Choroid plexus epithelial cell (primary cell): Measurements from ENCODE around the gene CD151.

ENCODE experiments used
- DNase-seq: peaks from one replicate; pipeline ENCODE4 v3.0.0-alpha.2; 2010; ENCODE audit warnings: low read depth
- H3K4me3 ChIP-seq: 2 replicates; pipeline ENCODE4 v1.5.1; 2011; ENCODE audit warnings: low read depth, mild to moderate bottlenecking, control low read depth, low read length, moderate library complexity
- TF ChIP-seq, protein P1 (sequence below): conservative IDR thresholded peaks from 2 replicates; pipeline ENCODE4 v1.5.1; 2011; ENCODE audit warnings: low read depth, mild to moderate bottlenecking, control low read depth, inconsistent platforms, low read length, moderate library complexity

CD151 gene

DNA sequence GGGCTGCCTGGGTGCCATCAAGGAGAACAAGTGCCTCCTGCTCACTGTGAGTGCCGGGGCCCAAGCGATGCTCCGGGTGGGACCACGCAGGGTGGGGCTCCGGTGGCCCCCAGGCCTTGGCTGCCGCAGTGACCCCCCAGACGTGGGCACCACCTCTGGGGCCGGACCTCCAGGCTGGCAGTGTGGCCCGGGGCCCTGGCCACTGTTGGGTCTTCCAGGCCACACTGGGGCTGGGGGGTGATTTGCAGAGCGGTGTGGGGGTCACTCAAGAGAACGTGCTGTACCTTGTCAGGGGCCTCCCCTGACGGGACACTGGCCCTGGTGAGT is 29.9 kb downstream of the CD151 start:
- no peak for DNase-seq

DNA sequence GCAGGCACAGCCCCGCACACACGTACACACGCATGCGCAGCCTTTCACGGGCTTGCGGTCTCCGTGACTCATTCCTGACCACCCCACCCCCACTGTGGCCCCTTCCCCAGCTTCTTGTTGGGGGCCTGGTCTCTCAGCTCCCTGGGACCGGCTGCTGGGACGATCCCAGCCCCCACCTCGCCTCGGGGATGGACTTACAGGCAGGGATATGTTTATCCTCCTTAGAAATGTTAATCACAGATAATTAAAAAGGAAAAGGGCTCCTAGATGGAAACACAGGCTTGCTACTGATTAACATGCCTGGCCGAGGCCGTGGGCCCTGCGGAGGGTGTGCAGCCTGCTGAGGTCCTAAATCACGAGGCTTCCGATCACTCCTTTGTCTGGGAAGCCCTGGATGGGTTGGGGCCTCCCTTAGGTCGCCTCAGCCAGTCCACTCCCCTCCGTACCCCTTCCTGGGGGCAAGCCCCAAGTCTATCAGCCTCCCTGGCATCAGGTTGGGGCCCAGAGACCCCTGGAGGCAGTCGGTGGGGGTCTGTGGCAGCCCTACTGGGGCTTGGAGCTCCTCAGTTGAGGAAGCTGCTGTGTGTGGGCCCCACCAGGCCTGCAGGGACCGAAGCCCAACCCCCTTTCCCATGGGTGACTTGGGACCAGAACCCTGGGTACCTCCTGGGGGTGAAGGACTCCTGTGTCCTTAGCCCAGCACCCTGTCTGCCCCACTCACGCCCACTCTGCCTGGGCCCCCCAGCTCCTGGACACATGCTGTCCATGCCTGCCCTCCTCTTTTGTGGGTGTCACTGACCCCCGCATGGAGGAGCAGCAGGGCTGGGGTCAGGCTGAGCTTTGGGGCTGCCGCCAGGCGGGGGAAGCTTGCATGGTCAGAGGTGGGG is 30.5 kb downstream of the CD151 start:
- no peak for DNase-seq
- TF ChIP-seq, protein P1, sequence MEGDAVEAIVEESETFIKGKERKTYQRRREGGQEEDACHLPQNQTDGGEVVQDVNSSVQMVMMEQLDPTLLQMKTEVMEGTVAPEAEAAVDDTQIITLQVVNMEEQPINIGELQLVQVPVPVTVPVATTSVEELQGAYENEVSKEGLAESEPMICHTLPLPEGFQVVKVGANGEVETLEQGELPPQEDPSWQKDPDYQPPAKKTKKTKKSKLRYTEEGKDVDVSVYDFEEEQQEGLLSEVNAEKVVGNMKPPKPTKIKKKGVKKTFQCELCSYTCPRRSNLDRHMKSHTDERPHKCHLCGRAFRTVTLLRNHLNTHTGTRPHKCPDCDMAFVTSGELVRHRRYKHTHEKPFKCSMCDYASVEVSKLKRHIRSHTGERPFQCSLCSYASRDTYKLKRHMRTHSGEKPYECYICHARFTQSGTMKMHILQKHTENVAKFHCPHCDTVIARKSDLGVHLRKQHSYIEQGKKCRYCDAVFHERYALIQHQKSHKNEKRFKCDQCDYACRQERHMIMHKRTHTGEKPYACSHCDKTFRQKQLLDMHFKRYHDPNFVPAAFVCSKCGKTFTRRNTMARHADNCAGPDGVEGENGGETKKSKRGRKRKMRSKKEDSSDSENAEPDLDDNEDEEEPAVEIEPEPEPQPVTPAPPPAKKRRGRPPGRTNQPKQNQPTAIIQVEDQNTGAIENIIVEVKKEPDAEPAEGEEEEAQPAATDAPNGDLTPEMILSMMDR: no peak
- H3K4me3 ChIP-seq: no peak overlapping the region

More for the DNA sequence above, 29.9 kb downstream of the CD151 start:
- TF ChIP-seq, protein P1: no peak
- no peak overlapping the region for H3K4me3 ChIP-seq

DNA sequence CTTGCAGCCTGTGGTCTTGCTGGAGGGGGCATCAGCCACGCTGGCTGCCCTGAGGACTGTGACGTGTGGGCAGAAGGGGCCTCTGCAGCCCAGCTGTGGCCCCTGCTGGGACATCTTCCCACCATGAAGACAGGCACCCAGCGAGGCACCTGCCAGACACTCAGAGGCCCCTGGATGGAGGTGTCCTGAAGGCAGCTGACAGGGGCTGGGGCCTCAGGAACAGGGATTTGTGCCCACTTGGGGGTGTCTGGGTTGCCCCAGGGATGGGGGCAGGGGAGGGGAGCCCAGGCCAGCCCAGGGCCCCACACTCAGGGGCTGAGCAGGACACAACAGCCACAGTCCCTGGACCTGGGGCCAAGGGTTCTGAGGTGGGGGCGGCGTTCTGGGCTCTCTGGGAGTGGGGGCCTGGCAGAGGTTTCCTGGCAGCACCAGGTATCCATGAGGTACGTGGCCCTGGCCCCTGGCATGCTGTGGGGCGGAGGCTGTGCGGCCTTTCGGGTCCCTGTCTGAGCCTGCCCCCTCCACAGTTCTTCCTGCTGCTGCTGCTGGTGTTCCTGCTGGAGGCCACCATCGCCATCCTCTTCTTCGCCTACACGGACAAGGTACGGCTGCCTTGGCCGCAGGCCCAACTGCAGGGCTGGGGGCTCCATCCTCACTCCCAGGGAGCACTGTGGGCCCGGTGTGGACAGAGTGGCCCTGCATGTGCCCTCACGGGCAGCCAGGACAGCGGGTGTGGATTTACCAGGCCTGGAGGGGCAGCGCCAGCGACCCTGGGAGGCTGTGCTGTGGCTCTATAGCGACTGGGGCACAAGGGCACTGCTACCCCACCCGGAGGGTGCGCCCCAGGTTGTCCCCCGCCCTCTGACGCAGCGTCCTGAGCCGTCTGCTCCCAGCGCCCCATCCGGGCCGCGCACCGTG is 31.4 kb downstream of the CD151 start:
- DNase-seq: no peak
- no peak overlapping the region for H3K4me3 ChIP-seq
- TF ChIP-seq, protein P1: no peak

DNA sequence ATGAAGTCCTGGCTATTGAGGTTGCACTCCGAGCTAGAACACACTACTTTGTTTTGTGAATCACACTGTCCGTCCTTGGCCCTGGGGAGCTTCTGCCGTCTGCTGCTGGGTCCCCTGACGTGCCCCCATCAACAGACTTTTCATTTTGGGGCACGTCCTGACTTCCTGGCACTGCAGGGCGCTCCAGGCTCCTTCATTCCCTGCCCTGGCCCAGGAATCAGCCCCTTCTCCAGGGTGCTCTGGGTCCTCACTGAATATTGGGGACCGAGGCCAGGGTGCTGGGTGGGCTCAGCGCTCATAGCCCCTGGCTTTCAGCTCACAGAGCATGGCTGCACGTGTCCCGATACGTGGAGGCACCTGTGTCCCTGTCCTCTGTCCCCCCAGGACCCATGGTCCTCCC is 32.1 kb downstream of the CD151 start:
- H3K4me3 ChIP-seq: no peak overlapping the region
- TF ChIP-seq, protein P1: no peak
- no peak for DNase-seq

DNA sequence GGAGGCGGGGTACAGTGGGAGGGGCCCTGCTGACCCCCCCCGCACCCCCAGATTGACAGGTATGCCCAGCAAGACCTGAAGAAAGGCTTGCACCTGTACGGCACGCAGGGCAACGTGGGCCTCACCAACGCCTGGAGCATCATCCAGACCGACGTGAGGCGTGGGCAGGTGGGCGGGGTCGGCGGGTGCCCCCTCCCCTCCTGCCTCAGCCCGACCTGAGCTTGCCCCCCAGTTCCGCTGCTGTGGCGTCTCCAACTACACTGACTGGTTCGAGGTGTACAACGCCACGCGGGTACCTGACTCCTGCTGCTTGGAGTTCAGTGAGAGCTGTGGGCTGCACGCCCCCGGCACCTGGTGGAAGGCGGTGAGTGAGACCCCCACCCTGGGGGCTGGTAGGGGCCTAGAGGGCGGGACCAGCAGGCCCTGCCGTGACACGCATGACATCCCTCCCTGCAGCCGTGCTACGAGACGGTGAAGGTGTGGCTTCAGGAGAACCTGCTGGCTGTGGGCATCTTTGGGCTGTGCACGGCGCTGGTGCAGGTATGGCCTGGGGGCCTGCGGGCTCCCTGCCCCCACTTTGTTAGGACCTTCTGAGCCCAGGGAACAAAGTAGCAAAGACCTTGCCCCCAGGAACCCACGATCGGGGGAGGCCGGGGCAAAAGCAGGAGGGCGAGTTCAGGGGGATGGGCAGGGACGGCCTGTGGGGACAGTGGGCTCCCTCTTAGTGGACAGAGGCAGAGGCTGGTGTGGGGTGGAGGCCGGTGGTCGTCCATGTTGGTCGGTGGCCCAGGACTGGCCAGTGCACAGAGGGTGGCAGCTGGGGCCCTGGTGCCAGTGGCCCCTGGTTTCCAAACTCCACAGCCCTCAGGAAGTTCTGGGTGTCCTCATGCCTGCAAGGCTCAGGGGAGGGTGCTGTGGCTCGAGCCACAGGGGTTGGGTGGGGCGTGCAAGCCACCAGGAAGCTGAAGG is 33.0 kb downstream of the CD151 start:
- H3K4me3 ChIP-seq: no peak overlapping the region
- TF ChIP-seq, protein P1: no peak
- DNase-seq: no peak

DNA sequence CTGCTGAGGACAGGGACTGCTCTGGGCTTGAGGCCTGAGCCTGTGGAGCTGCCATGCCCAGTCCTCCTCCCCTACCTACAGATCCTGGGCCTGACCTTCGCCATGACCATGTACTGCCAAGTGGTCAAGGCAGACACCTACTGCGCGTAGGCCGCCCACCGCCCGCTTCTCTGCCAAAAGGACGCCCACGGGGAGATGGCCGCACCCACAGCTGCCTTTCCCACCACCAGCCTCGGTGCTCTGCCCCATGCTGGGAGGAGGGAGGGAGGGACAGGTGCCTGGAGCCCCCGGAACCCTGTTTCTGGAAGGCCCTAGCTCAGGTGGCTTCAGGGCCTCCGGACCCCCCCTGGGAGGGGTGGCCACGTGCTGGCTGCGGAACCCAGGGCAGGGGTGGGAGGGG is 33.7 kb downstream of the CD151 start:
- no peak overlapping the region for H3K4me3 ChIP-seq
- TF ChIP-seq, protein P1: no peak
- DNase-seq: no peak
